ENCODE data around the gene SERBP1.

The SERBP1 gene

GRCh38 chr1:67404212-67404620, 26.0 kb downstream of the SERBP1 start:
- DNase-seq = peak; percentile 32

GRCh38 chr1:67401443-67401842, 28.8 kb downstream of the SERBP1 start:
- DNase-seq = no peak

GRCh38 chr1:67400029-67400786, 30.0 kb downstream of the SERBP1 start:
- peak; percentile 85 for DNase-seq

DNA sequence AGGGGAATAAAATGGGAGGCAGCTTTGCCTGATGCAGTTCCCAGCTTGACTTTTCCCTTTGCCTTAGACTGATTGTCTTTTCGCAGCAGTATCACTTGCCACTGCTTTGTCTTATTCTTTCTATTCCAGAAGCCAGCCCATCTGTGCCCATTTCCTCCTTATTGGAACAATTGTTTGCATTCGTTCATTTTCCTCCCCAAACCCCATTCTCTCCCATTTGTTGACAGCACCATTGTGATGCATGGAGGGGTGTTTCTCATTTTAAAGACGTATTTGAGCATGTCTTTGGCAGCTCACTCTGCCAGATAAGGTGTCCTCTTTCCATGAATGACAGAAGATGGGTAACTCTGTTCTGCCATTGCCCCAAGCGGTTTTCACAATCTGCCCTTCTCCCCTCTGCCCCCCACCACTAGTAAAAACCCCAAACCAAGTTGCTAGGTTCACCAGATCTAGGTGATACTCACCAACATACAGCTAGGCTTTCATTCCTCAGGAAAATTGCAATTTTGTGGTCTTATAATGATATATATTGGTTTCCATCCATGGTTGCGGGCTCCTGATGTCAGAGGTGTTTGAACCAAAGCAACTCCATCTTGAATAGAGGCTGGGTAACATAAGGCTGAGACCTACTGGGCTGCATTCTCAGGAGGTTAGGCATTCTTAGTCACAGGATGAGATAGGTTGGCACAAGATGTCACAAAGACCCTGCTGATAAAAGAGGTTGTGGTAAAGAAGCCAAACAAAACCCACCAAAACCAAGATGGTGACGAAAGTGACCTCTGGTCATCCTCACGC, 30.8 kb downstream of the SERBP1 start:
- no peak for DNase-seq

DNA sequence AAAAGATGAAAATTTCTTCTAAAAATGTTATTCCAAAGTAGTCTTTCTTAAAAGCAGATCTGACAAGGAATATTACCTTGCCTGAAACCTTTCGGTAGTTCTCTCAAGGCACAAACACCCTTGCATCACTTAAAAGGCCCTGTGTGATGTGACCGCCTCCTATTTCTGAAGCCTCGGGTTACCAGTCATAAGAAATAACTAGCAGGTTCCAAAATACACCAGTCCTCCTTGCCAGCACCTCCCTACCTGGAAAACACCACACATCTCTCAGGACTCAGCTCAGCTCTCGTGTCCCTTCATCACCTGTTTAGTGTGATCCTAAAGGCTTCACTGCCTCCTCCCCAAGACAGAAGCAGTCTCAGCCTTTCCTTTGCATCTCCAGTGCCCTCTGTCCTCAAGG, 35.7 kb downstream of the SERBP1 start:
- no peak for DNase-seq

- DNase-seq = no peak
Measured at GRCh38 chr1:67393737-67394136, 36.5 kb downstream of the SERBP1 start.

DNA sequence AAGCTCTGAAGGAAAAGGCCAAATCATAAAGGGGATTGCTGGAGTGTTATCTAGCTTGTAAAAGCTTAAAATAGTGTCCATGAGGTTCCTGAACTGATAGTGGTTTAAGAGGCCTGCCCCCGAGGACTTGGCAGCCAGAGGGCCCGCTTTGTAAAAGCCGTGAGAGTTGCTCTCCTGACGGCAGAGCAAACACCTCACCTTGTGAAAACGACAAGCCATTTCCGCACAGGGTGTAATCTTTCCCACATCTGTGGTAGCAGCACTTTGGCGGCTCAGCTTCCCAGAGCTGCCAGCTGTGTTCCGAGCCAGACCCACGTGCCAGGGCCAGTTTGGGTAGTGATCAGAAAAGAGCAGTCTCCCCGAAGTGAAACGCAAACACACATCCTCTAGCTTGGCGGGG, 37.0 kb downstream of the SERBP1 start:
- no peak for DNase-seq

DNA sequence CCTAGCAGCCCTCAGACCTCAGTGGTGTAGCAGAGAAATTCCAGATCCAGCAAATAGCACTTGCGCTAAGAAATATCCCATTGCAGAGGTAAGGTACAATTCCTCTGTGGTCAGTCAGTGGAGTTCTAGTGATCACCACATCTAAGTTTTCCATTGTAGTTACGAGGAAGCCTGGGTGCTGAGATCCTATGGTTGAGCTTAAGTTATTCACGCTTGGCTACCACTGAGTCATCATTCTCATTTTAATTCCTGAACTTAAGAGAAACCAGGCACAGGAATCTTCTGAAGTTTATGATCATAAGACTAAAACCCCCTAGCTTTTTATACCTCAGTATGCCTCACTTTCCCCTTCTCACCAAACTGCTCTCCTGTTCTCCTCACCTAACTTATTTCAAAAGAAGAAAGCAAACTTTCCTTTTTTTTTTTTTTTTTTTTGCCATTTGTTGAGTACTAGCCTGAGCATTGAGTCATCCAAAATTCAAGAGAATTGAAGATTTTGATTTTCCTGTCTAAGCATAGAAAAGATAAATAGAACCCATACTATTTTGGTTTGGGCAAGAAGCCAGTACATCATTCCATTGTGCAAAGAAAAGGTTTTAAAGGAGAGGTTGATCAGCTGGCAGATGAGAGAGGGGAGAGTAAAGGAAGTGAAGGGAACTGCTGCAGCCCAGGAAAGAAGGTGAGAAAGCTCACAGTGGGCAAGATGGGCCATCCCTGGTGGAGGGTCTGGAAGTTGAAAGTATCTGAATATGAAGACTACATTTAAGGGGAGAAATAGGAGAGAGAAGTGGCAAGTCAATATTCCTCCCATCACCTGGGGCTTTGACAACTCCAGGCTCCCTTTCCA, 39.9 kb downstream of the SERBP1 start:
- peak; percentile 80 for DNase-seq

DNA sequence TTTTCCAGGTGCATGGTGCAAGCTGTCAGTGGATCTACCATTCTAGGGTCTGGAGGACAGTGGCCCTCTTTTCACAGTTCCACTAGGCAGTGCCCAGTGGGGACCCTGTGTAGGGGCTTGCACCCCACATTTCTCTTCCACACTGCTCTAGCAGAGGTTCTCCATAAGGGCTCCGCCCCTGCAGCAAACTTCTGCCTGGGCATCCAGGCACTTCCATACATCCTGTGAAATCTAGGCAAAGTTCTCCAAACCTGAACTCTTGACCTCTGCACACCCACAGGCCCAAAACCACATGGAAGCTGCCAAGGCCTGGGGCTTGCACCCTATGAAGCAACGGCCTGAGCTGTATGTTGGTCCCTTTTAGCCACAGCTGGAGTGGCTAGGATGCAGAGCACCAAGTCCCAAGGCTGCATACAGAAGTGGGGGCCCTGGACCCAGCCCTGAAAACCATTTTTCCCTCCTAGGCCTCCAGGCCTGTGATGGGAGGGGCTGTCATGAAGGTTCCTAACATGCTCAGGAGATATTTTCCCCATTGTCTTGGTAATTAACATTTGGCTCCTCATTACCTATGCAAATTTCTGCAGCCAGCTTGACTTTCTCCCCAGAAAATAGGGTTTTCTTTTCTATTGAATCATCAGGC, 46.1 kb downstream of the SERBP1 start:
- DNase-seq = no peak

DNA sequence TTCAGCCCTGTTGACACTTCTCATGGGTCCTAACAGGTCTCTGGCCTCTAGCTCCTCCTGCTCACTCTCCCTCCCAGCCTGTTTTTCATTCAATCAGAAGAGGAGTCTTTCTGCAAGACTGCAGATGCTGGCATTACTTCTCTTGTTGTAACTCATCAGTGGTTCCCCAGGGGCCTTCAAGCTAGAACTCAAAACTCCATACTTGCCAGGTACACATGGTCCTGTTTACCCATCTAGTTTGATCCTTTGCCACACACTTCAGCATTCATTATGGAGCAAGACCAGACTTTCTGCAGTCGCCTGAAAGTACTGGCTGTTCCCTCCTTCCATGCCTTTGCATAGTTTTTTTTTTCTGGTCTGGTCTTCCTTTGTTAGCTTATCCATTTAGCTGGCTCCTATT, 47.9 kb downstream of the SERBP1 start:
- no peak for DNase-seq

GRCh38 chr1:67381154-67381553, 49.0 kb downstream of the SERBP1 start:
- DNase-seq = no peak

DNA sequence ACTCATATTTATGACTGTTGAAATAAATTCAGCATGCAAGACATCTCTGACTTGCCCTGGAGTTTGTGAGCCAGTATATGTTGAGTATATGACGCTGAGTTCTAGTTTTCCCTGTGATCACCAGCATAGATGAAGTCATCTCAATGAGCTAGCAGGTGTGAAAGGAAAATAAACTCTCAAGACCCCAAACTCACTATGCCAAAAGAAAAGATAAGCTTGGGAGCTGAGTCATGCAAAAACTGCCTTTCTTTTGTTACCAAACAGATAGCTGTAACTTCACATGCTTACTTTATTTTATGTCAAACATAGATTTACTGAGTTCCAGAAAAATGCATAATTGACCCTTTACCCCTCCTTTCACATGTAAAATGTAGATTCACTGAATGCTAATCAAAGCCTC, 52.9 kb downstream of the SERBP1 start:
- no peak for DNase-seq

GRCh38 chr1:67376381-67376780, 53.8 kb downstream of the SERBP1 start:
- DNase-seq = no peak

DNA sequence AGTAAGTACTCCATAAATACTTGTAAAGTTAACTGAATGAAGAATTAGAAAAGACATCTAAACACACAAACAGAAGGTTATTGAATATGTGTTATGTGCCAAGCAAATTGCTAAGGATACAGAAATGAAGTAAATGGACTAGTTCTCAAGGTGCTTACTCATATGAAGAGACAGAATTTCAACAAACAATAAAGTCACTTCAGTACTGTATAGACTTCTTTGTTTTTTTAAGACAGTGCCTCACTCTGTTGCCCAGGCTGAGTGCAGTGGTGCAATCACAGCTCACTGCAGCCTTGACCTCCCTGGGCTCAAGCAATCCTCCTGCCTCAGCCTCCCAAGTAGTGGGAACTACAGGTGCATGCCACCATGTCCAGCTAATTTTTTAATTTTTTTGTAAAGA, 57.3 kb downstream of the SERBP1 start:
- DNase-seq = no peak

DNA sequence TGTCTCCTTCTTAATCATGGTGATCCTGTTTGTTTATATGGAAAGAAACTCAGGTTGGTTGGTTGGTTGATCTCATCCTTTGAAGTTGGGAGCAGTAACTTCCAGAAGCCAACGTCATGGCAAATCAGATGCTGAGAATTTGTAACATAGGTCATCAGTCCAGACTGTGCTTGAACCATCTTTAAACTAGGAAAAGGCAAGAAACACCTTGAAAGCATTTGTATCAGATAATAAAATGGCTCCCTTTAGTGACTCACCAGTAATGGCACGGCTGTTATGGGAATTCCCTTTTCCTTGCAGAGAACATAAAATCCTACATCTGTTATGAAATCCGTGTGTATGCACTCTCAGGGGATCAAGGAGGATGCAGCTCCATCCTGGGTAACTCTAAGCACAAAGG, 58.1 kb downstream of the SERBP1 start:
- DNase-seq = peak; percentile 52

GRCh38 chr1:67371681-67372080, 58.5 kb downstream of the SERBP1 start:
- peak; percentile 51 for DNase-seq

GRCh38 chr1:67371043-67371442, 59.2 kb downstream of the SERBP1 start:
- no peak for DNase-seq

- no peak for DNase-seq
Measured at GRCh38 chr1:67368046-67368514, 62.1 kb downstream of the SERBP1 start.

- DNase-seq = no peak
Measured at GRCh38 chr1:67367370-67368045, 62.7 kb downstream of the SERBP1 start.

DNA sequence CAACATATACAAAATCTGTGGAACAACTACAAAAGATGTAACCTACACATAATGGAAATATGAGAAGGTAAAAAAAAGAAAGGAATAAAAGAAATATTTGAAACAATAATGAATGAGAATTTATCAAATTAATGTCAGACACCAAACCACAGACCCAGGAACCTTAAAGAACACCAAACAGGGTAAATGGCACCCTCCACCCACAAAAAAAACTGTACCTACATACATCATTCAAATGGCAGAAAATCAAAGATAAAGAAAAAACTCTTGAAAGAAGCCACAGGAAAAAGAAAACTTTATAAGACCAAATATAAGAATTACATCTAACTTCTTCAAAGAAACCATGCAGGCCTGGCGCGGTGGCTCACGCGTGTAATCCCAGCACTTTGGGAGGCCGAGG, 68.6 kb downstream of the SERBP1 start:
- DNase-seq = no peak

GRCh38 chr1:67359592-67359991, 70.6 kb downstream of the SERBP1 start:
- no peak for DNase-seq

All from NCI-H226 (cell line).